ENCODE results near the gene NDEL1.

Gene NDEL1

DNA sequence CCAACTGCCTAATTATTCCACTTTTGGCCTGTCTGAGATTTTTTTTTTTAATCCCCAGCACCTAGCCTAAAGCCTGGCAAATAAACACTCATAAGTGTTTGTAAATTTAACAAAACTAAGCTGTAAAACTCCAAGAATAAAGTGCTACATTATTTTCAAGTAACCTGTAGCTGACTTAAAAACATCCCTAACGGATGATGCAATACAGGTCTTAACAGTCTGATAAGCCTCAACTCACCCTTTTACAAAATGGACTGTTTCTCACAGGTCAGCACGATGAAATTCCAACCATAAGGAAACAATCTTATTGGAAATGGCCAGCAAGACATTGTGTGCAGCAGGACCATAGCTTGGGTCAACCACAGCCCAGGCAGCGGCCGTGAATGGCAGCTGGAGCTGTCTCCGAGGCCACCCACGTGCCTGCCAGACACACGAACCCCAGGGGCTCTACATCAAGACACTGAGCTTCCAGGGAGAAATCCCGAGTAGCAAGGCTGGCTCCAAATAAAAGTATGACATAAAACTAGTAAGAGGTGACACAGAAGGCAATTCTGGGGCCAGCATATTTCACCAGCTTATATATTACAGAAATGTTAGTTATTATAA lies 58.9 kb downstream of the NDEL1 start:
- peaks cover 76% of the 10 kb centered on the region for H3K36me3 Mint-ChIP-seq (ENCODE audit: low read depth)
- H3K9me3 Mint-ChIP-seq: no peaks in the 10 kb centered on the region
- no peak for DNase-seq
- TF ChIP-seq, protein P1, sequence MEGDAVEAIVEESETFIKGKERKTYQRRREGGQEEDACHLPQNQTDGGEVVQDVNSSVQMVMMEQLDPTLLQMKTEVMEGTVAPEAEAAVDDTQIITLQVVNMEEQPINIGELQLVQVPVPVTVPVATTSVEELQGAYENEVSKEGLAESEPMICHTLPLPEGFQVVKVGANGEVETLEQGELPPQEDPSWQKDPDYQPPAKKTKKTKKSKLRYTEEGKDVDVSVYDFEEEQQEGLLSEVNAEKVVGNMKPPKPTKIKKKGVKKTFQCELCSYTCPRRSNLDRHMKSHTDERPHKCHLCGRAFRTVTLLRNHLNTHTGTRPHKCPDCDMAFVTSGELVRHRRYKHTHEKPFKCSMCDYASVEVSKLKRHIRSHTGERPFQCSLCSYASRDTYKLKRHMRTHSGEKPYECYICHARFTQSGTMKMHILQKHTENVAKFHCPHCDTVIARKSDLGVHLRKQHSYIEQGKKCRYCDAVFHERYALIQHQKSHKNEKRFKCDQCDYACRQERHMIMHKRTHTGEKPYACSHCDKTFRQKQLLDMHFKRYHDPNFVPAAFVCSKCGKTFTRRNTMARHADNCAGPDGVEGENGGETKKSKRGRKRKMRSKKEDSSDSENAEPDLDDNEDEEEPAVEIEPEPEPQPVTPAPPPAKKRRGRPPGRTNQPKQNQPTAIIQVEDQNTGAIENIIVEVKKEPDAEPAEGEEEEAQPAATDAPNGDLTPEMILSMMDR (IDR thresholded peaks at IDR 0.05): no peak
- H3K4me3 Mint-ChIP-seq: no peak overlapping the region
- no peaks in the 10 kb centered on the region for H3K27me3 Mint-ChIP-seq (ENCODE audit: low read depth, poor library complexity)
- no peaks in the 10 kb centered on the region for H3K4me1 Mint-ChIP-seq
- no peak overlapping the region for H3K27ac Mint-ChIP-seq

DNA sequence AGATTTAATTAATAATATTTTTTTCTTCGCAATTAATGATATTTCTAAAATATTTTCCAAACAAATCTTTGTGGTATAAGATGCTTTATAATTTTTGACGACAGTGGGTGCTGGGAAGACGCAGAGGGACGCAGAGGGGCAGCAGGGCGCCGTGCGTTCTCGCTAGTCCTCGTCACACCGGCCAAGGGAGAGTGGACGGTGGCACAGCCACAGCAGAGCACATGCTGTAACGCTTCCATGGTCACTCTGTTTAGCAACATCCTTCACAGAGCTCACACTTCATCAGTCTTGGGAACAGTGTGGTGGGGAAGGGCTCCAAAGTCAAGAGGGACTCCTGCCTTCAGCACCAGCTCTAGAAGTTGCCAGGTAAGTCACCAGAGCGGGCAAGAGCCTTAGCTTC lies 60.4 kb downstream of the NDEL1 start:
- H3K27ac Mint-ChIP-seq: peak overlapping the region; percentile 78
- peaks cover 76% of the 10 kb centered on the region for H3K36me3 Mint-ChIP-seq (ENCODE audit: low read depth)
- DNase-seq: no peak
- H3K9me3 Mint-ChIP-seq: no peaks in the 10 kb centered on the region
- H3K4me3 Mint-ChIP-seq: no peak overlapping the region
- peaks cover 2% of the 10 kb centered on the region for H3K27me3 Mint-ChIP-seq (ENCODE audit: low read depth, poor library complexity)
- no peaks in the 10 kb centered on the region for H3K4me1 Mint-ChIP-seq
- TF ChIP-seq, protein P1 (IDR thresholded peaks at IDR 0.05): no peak

DNA sequence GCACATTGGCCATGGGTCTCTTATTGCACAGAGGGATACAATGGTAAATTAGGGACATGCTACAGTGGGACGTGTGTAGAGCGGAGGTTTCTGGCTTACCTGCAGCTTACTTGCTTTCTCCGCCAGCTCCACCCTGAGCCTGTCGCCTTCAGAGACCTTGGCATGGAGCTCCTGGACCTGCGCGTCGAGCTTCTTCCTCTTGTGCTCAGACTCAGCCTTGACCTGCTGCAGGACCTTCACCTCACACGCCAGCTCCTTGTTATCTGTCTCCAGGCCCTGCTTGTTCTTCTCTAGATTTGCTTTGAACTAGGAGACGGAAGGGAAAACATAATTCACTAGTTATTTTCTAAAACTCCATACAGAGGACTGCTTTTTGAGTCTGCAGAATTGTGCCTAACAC lies 63.5 kb downstream of the NDEL1 start:
- TF ChIP-seq, protein P1 (IDR thresholded peaks at IDR 0.05): no peak
- peaks cover 76% of the 10 kb centered on the region for H3K36me3 Mint-ChIP-seq (ENCODE audit: low read depth)
- no peaks in the 10 kb centered on the region for H3K4me1 Mint-ChIP-seq
- no peak overlapping the region for H3K27ac Mint-ChIP-seq
- H3K4me3 Mint-ChIP-seq: no peak overlapping the region
- no peak for DNase-seq
- H3K9me3 Mint-ChIP-seq: no peaks in the 10 kb centered on the region
- peaks cover 2% of the 10 kb centered on the region for H3K27me3 Mint-ChIP-seq (ENCODE audit: low read depth, poor library complexity)

GRCh38 chr17:8499614-8500013 lies 63.9 kb downstream of the NDEL1 start:
- no peak overlapping the region for H3K27ac Mint-ChIP-seq
- H3K27me3 Mint-ChIP-seq (ENCODE audit: low read depth, poor library complexity): peaks cover 2% of the 10 kb centered on the region
- no peaks in the 10 kb centered on the region for H3K9me3 Mint-ChIP-seq
- H3K4me1 Mint-ChIP-seq: no peaks in the 10 kb centered on the region
- H3K4me3 Mint-ChIP-seq: no peak overlapping the region
- DNase-seq: no peak
- peaks cover 76% of the 10 kb centered on the region for H3K36me3 Mint-ChIP-seq (ENCODE audit: low read depth)
- TF ChIP-seq, protein P1 (IDR thresholded peaks at IDR 0.05): no peak

GRCh38 chr17:8500609-8501008 lies 64.9 kb downstream of the NDEL1 start:
- TF ChIP-seq, protein P1 (IDR thresholded peaks at IDR 0.05): no peak
- peaks cover 2% of the 10 kb centered on the region for H3K27me3 Mint-ChIP-seq (ENCODE audit: low read depth, poor library complexity)
- no peak overlapping the region for H3K27ac Mint-ChIP-seq
- no peaks in the 10 kb centered on the region for H3K4me1 Mint-ChIP-seq
- H3K36me3 Mint-ChIP-seq (ENCODE audit: low read depth): peaks cover 75% of the 10 kb centered on the region
- no peak overlapping the region for H3K4me3 Mint-ChIP-seq
- H3K9me3 Mint-ChIP-seq: no peaks in the 10 kb centered on the region
- no peak for DNase-seq

- H3K4me1 Mint-ChIP-seq: no peaks in the 10 kb centered on the region
- peaks cover 78% of the 10 kb centered on the region for H3K36me3 Mint-ChIP-seq (ENCODE audit: low read depth)
- H3K27me3 Mint-ChIP-seq (ENCODE audit: low read depth, poor library complexity): peaks cover 2% of the 10 kb centered on the region
- no peaks in the 10 kb centered on the region for H3K9me3 Mint-ChIP-seq
- TF ChIP-seq, protein P1 (IDR thresholded peaks at IDR 0.05): no peak
- no peak for DNase-seq
- H3K27ac Mint-ChIP-seq: peak overlapping the region; percentile 86
- no peak overlapping the region for H3K4me3 Mint-ChIP-seq
Measured at GRCh38 chr17:8502126-8502525, 66.4 kb downstream of the NDEL1 start.
